Chondrocyte (in vitro differentiated cells): ENCODE data around the gene GAPT. TPM values are rescaled to one million over a fixed set of nuclear protein-coding genes. Genes with fewer than 3 reads are reported as not detected.

Experiments used
- DNase-seq: peaks from one replicate; pipeline ENCODE4 v3.0.0; 2021; ENCODE audit warnings: mixed read lengths, low spot score
- H3K27ac Mint-ChIP-seq: one replicate; pipeline ENCODE4 v1.8.0; 2021; ENCODE audit warnings: mild to moderate bottlenecking, moderate library complexity, mixed read lengths; ENCODE audit not compliant: unreplicated experiment
- H3K27me3 Mint-ChIP-seq: 2 replicates; pipeline ENCODE4 v1.8.0; 2021; ENCODE audit warnings: low read depth, mixed read lengths
- H3K36me3 Mint-ChIP-seq: 2 replicates; pipeline ENCODE4 v1.8.0; 2021; ENCODE audit warnings: low read depth, mixed read lengths
- H3K4me1 Mint-ChIP-seq: 2 replicates; pipeline ENCODE4 v1.8.0; 2021; ENCODE audit warnings: low read depth, mild to moderate bottlenecking, mixed read lengths
- H3K4me3 Mint-ChIP-seq: one replicate; pipeline ENCODE4 v1.8.0; 2021; ENCODE audit warnings: mild to moderate bottlenecking, moderate library complexity, mixed read lengths; ENCODE audit not compliant: unreplicated experiment
- H3K9me3 Mint-ChIP-seq: 2 replicates; pipeline ENCODE4 v1.8.0; 2021; ENCODE audit warnings: low read depth, mixed read lengths
- CTCF ChIP-seq: fragments of 200-600 bp; sonication (generic); IDR thresholded peaks from 2 replicates; pipeline ENCODE4 v1.5.0; 2021; ENCODE audit warnings: antibody characterized with exemption, mild to moderate bottlenecking, moderate library complexity
- microRNA-seq: library from miRNA; unstranded; fragments of <30 nt; microRNA quantifications from one replicate; pipeline ENCODE4 v1.2.0, GENCODE V29; 2020; ENCODE audit warnings: borderline number of aligned reads
- total RNA-seq: library from RNA; stranded (reverse); gene quantifications from 3 replicates; pipeline ENCODE4 v1.2.1, GENCODE V29; 2021

GAPT gene
- total RNA-seq, 1 donor from 2014 or later = not detected

DNA sequence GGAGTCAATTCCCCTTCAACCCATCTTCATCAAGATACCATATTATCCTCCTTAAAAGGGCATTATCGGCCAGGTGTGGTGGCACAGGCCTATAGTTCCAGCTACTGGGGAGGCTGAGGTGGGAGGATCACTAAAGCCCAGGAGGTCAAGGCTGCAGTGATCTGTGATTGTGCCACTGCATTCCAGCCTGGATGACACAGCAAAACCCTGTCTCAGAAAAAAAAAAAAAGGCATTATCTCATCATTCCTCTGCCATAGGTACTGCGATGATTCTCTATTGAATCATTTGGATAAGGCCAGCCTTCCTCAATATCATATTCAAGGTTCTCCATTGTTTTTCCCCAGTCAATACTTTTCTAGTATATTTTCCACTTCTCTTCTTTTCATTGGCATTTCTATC lies 52.5 kb downstream of the GAPT start:
- Mint-ChIP-seq H3K27me3 (no peaks in the 10 kb centered on the region), H3K4me3 (no peak overlapping the region), H3K27ac (no peak overlapping the region), H3K9me3 (peaks cover 11% of the 10 kb centered on the region), H3K4me1 (no peaks in the 10 kb centered on the region), H3K36me3 (no peaks in the 10 kb centered on the region)
- TF ChIP-seq CTCF = no peak
- no peak for DNase-seq

DNA sequence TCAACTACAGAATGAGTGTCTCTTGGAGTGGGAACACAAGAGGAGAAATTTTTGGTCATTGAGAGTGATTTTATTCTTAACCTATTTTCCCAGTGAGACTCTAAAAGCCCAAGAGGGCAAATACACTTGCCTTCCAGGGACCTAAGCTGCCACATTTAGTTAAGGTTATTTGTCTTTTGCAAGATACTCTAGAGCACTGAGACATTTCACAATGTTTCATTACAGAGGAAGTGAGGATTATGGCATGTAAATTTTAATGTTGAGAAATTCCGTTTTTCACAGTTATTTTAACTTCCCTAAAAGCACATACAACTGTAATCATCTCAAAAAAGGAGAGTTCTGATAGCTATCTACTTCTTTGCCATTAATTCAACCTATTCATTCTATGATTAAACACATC lies 53.0 kb downstream of the GAPT start:
- TF ChIP-seq CTCF = no peak
- DNase-seq = no peak
- no peak overlapping the region for H3K4me3 Mint-ChIP-seq
- H3K36me3 Mint-ChIP-seq = no peaks in the 10 kb centered on the region
- no peak overlapping the region for H3K27ac Mint-ChIP-seq
- peaks cover 10% of the 10 kb centered on the region for H3K9me3 Mint-ChIP-seq
- no peaks in the 10 kb centered on the region for H3K27me3 Mint-ChIP-seq
- no peaks in the 10 kb centered on the region for H3K4me1 Mint-ChIP-seq

- Mint-ChIP-seq H3K27me3 (no peaks in the 10 kb centered on the region), H3K9me3 (peaks cover 5% of the 10 kb centered on the region), H3K4me1 (no peaks in the 10 kb centered on the region), H3K27ac (no peak overlapping the region), H3K4me3 (no peak overlapping the region), H3K36me3 (no peaks in the 10 kb centered on the region)
- no peak for DNase-seq
- no peak for TF ChIP-seq CTCF
These were observed 53.7 kb downstream of the GAPT start for GRCh38 chr5:58544926-58545325.

- no peak for DNase-seq
- no peak overlapping the region for H3K27ac Mint-ChIP-seq
- no peaks in the 10 kb centered on the region for H3K4me1 Mint-ChIP-seq
- H3K27me3 Mint-ChIP-seq = peaks cover under 1% of the 10 kb centered on the region
- H3K4me3 Mint-ChIP-seq = no peak overlapping the region
- H3K36me3 Mint-ChIP-seq = no peaks in the 10 kb centered on the region
- no peak for TF ChIP-seq CTCF
- H3K9me3 Mint-ChIP-seq = peaks cover 1% of the 10 kb centered on the region
These were observed 54.7 kb downstream of the GAPT start for GRCh38 chr5:58545912-58546311.

Small RNA genes lying within 50 kb of the gene (microRNA-seq; reads per million reads assigned to microRNA genes)
- not detected for gene MIR548AE2

Other genes starting within 250 kb of the GAPT start
- 40.0 to 48.4 TPM (median 46.8 TPM) in 3 replicates for gene PLK2, start 31.3 kb upstream of the GAPT start, total RNA-seq
- gene RAB3C, start 91.6 kb downstream of the GAPT start, total RNA-seq = not detected in 3 replicates